HEK293T (cell line): ENCODE data around the gene PTPRD.
"Not testable (repeated sequence)": the region's sequence is repeated elsewhere in the genome, so short reads cannot be mapped to it uniquely, and the experiment has no call there.

Experiments used
- CTCF ChIA-PET: fragments of 350-600 bp; formaldehyde crosslinking; extraction: SDS; loops from one replicate; lab custom pipeline; 2021; ENCODE audit warnings: antibody characterized with exemption, inconsistent platforms; lab: Yijun Ruan, JAX
- POLR2A ChIA-PET: fragments of 350-600 bp; formaldehyde crosslinking; extraction: SDS; loops from one replicate; lab custom pipeline; 2020; ENCODE audit warnings: antibody characterized with exemption, inconsistent platforms; lab: Yijun Ruan, JAX
- DNase-seq: peaks from one replicate; pipeline ENCODE4 v3.0.0; 2012; ENCODE audit warnings: mixed read lengths; ENCODE audit errors: extremely low spot score
- ARNT ChIP-seq: fragments of 450-650 bp; IDR thresholded peaks from 2 replicates; pipeline ENCODE4 v1.6.1; 2017; ENCODE audit warnings: mild to moderate bottlenecking
- BHLHE40 ChIP-seq: fragments of 450-650 bp; IDR thresholded peaks from 2 replicates; pipeline ENCODE4 v1.6.1; 2016; ENCODE audit warnings: mild to moderate bottlenecking, moderate library complexity, borderline replicate concordance
- CTBP1 ChIP-seq: fragments of 450-650 bp; IDR thresholded peaks from 2 replicates; pipeline ENCODE4 v1.6.1; 2016; ENCODE audit warnings: borderline replicate concordance
- ELF4 ChIP-seq: fragments of 450-650 bp; IDR thresholded peaks from 2 replicates; pipeline ENCODE4 v1.6.1; 2017; ENCODE audit warnings: antibody characterized with exemption
- FOXA1 ChIP-seq: fragments of 450-650 bp; IDR thresholded peaks from 2 replicates; pipeline ENCODE4 v1.6.1; 2016; ENCODE audit warnings: mild to moderate bottlenecking
- FOXK2 ChIP-seq: fragments of 450-650 bp; IDR thresholded peaks from 2 replicates; pipeline ENCODE4 v1.6.1; 2016; ENCODE audit warnings: mild to moderate bottlenecking
- FOXM1 ChIP-seq: fragments of 450-650 bp; IDR thresholded peaks from 2 replicates; pipeline ENCODE4 v1.6.1; 2017; ENCODE audit warnings: mild to moderate bottlenecking, borderline replicate concordance
- HDGF ChIP-seq: fragments of 450-650 bp; IDR thresholded peaks from 2 replicates; pipeline ENCODE4 v1.6.1; 2017; ENCODE audit warnings: antibody characterized with exemption, borderline replicate concordance
- L3MBTL2 ChIP-seq: fragments of 450-650 bp; conservative IDR thresholded peaks from 2 replicates; pipeline ENCODE4 v1.6.1; 2016; ENCODE audit warnings: mild to moderate bottlenecking
- LEF1 ChIP-seq: fragments of 450-650 bp; IDR thresholded peaks from 2 replicates; pipeline ENCODE4 v1.6.1; 2017; ENCODE audit warnings: mild to moderate bottlenecking, borderline replicate concordance
- NFRKB ChIP-seq: fragments of 450-650 bp; IDR thresholded peaks from 2 replicates; pipeline ENCODE4 v1.6.1; 2016; ENCODE audit warnings: mild to moderate bottlenecking, moderate library complexity
- PKNOX1 ChIP-seq: fragments of 450-650 bp; IDR thresholded peaks from 2 replicates; pipeline ENCODE4 v1.6.1; 2016
- SP1 ChIP-seq: fragments of 450-650 bp; IDR thresholded peaks from 2 replicates; pipeline ENCODE4 v1.6.1; 2017
- SUZ12 ChIP-seq: fragments of 450-650 bp; IDR thresholded peaks from 2 replicates; pipeline ENCODE4 v1.6.1; 2016; ENCODE audit warnings: mild to moderate bottlenecking
- TARDBP ChIP-seq: fragments of 450-650 bp; IDR thresholded peaks from 2 replicates; pipeline ENCODE4 v1.6.1; 2016
- ZNF384 ChIP-seq: fragments of 450-650 bp; IDR thresholded peaks from 2 replicates; pipeline ENCODE4 v1.6.1; 2016

Gene PTPRD

DNA sequence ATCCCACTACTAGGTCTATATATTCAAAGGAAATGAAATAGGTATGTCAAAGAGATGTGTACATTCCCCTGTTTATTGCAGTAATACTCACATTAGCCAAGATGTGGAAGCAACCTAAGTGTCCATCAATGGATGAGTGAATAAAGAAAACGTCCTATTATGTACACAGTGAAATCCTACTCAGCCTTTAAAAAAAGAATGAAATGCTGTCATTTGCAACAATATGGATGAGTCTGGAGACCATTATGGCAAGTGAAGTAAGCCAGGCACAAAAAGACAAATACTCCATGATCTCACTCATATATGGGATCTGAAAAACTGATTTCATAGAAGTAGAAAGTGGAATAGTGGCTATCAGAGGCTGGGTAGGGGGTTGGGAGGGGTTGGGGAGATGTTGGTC lies 1904.1 kb downstream of the PTPRD start:
- CTCF ChIA-PET = no interaction called here
- no peak for DNase-seq
- POLR2A ChIA-PET = no interaction called here
- TF ChIP-seq SUZ12 (no peak), BHLHE40 (no peak), ELF4 (no peak), ZNF384 (no peak), NFRKB (no peak), HDGF (no peak), CTBP1 (no peak), ARNT (no peak), LEF1 (no peak), L3MBTL2 (no peak), SP1 (no peak), PKNOX1 (no peak), TARDBP (no peak), FOXK2 (no peak), FOXA1 (no peak), FOXM1 (no peak)

DNA sequence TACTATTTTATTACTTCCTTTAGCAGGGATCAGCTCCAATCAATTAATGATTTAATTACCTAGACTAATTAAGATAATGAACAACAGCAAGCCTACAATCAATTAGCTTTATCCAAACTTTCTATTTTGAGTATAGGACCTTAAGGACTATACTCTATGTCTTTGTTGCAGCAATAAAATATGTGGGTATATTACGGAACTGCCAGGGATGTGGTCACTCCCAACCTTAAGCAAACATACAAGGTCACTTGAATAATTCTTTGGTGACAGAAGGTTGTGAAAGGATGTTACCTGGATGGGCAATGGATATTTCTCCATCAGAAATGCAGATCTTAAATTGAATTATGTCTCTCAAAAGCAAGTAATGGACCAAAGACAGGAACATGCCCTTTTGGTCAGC lies 1905.8 kb downstream of the PTPRD start:
- ChIA-PET CTCF (no interaction called here), POLR2A (no interaction called here)
- TF ChIP-seq SUZ12 (no peak), SP1 (no peak)
- DNase-seq = no peak

DNA sequence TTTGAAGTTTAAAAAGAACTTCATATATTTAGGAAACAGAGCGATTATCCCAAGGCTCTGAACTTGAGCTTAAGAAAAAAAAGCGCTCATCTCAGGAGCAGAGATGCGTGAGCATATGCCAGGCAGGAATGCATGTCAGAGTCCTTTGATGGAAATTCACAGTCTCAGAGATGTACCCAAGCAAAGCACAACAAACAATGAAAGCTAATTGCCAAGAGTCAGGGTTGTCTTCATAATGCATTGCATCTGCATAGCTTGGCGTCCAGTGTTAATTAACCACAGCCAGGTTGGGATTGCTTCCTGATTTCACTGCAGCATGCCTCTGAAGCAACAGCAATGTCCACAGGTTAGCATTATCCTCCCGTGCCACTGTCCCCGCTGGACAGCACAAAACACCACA lies 1906.3 kb downstream of the PTPRD start:
- no peak for DNase-seq
- ChIA-PET CTCF (no interaction called here), POLR2A (no interaction called here)
- TF ChIP-seq LEF1 = no peak
- TF ChIP-seq BHLHE40 = no peak
- no peak for TF ChIP-seq SP1
- no peak for TF ChIP-seq TARDBP
- no peak for TF ChIP-seq HDGF
- no peak for TF ChIP-seq FOXM1
- TF ChIP-seq L3MBTL2 = no peak
- TF ChIP-seq ZNF384 = no peak
- TF ChIP-seq FOXA1 = no peak
- no peak for TF ChIP-seq SUZ12
- no peak for TF ChIP-seq ELF4
- TF ChIP-seq ARNT = no peak

DNA sequence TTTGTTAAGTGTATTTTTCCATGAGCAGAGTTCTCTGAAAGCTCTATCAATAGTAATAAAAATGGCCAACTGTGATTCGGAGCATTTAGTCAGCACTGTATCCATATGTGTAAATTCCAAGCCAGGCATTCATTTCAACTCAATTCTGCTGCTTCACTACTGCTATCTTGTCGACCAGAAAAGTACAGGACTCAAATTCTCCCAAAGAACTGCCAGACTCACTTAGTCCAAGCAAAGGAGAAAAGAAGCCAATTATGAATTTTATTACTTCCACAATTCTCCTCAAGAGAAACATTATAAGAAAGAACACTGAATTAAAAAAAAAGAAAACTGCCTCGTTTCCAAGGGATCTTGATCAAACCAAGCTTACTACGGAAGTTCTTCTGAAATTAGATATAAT lies 1906.9 kb downstream of the PTPRD start:
- ChIA-PET POLR2A (no interaction called here), CTCF (no interaction called here)
- DNase-seq = no peak
- TF ChIP-seq PKNOX1 = no peak
- no peak for TF ChIP-seq FOXM1
- TF ChIP-seq NFRKB = no peak
- TF ChIP-seq HDGF = no peak
- TF ChIP-seq TARDBP = no peak
- no peak for TF ChIP-seq L3MBTL2
- no peak for TF ChIP-seq LEF1

GRCh38 chr9:8703904-8704303 lies 1908.9 kb downstream of the PTPRD start:
- ChIA-PET CTCF (no interaction called here), POLR2A (no interaction called here)
- no peak for TF ChIP-seq HDGF
- no peak for TF ChIP-seq ELF4
- no peak for TF ChIP-seq SUZ12
- TF ChIP-seq FOXM1 = no peak
- no peak for TF ChIP-seq SP1
- no peak for TF ChIP-seq ZNF384
- no peak for TF ChIP-seq ARNT
- no peak for DNase-seq

- no peak for TF ChIP-seq ARNT
- POLR2A ChIA-PET = no interaction called here
- DNase-seq = no peak
- CTCF ChIA-PET = no interaction called here
These were observed 1910.9 kb downstream of the PTPRD start for GRCh38 chr9:8701904-8702303.

GRCh38 chr9:8697565-8697964 lies 1915.2 kb downstream of the PTPRD start:
- DNase-seq, POLR2A ChIA-PET, CTCF ChIA-PET: not testable (repeated sequence)

GRCh38 chr9:8696516-8696915 lies 1916.3 kb downstream of the PTPRD start:
- ChIA-PET CTCF (no interaction called here), POLR2A (no interaction called here)

More at GRCh38 chr9:8696516-8696915, 1916.3 kb downstream of the PTPRD start:
- no peak for TF ChIP-seq HDGF
- TF ChIP-seq FOXK2 = no peak
- no peak for TF ChIP-seq NFRKB
- TF ChIP-seq PKNOX1 = no peak
- no peak for TF ChIP-seq BHLHE40
- no peak for DNase-seq
